Measurements from ENCODE around the gene CPN1.

The CPN1 gene

DNA sequence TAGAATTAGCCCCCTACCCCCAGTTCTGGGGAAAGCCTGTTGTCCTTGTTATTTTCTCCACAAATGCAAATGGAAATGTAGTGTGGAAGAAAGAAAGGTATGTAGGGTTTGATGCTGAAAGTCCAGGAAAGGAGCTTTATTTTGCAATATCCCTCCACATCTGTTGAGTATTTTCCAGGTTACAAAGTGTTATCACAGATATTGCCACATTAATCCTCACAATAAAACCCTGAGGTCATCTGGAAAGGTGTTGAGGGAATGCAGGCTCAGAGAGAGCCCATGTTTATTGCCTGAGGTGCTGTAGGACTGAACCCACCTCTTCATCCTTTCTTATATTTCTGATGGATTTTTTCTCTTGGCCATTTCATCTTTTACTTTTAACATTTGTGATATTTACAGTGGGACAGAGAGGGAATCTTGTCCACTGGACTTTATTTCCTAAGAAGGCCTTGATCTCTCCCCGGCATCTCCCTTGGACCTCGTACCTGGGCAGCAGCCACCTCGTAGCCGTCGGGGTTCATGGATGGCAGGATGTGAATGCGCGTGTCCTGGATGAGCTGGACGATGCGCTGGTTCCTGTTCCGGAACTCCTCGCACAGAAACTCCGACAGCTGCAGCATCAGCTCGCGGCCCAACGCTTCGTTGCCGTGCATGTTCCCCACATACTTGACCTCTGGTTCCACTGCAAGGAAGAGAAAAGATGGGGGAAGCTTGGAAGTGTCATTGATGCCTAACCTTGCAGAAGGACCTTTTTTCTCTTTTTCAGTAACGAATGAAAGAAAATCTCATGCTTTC, 6.0 kb downstream of the CPN1 start:
- no peak for DNase-seq

DNA sequence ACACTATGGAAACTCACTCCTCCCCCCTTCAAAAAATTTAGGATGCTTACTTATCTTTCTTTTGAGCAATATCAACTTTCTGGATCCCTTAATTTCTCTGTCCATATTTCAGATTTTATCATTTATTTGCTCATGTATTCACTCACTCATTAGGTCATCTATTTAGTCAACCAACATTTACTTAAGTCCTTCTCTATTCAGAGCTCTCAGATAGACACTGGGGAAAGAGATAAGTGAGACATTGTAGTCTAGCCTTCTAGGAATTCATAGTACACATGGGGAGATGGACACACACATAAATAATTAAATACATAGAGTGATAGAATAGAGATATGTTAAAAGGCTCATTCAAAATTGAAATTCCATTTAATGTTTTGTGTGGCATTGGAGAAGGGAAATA, 9.2 kb downstream of the CPN1 start:
- DNase-seq: no peak

DNA sequence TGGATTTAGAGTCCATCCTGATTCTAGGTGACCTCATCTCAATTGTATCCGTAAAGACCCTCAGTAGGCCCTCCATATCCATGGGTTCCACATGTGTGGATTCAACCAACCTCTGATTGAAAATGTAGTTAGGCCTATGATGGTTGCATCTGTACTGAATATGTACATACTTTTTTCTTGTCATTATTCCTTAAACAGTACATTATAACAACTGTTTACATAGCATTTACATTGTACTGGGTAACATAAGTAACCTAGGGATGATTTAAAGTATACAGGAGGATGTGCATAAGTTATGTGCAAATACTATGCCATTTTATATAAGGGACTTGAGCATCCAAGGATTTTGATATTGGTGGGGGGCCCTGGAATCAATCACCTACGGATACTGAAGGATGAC, 10.1 kb downstream of the CPN1 start:
- no peak for DNase-seq

DNA sequence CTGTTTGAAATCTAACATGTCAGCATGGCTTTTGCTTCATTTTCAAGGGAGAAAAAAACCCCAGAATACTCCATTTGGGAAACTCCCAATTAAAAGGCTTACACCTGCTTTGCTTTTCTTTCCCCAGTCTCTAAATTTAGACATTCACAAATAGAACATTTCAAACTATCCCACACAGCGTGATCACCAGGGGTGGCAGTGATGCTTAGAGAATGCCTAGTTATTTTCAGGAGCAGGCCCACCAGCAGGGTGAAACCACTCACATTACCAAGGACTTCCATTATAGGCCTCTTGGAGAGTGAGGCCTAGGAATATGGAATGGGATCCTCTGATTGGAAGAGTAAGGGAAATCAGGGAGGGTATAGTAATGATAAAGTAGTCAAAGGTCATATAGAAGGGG, 14.2 kb downstream of the CPN1 start:
- no peak for DNase-seq

DNA sequence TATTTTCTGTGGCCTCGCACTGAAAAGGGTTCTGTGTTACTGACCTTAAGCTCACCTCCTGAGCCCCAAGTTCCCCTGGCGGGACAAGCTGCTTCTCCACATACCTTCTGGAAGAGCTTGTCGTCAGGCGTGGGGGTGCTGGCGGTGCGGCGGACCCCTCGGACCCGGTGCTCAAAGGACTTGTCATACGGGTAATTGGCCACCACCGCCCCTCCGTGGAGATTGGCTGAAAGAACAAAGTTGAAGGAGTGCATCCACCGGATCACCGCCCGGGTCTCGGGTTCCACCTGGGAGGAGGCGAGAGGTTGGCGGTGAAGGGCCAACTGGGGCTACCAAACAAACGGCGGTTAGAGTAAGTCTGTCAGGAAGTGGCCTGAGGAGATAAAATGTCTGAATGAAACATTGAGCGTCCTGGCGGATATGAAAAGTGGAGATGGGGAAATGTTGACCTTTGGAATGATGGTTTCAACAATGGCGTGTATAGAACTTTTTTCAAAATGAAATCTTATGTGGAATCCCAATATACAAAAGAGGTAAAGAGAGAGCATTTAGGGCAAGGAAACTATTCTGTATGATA, 16.5 kb downstream of the CPN1 start:
- no peak for DNase-seq

DNA sequence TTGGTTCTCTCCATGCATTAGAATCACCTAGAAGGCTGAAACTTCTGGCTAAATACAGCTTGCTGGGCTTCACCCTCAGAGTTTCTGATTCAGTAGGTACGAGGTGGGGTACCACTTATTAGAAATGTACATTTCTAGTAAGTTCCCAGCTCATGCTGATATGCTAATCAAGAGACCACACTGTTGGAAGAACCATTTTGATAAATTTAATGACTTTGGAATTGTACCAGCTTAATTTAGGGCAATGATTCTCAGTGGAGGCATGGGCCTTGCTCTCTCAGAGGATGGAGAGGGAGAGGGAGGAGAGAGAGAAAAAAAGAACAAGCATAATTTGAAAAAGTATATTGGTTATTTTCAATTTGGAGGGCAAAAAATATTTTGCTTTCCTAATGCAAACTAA, 20.3 kb downstream of the CPN1 start:
- DNase-seq: no peak

DNA sequence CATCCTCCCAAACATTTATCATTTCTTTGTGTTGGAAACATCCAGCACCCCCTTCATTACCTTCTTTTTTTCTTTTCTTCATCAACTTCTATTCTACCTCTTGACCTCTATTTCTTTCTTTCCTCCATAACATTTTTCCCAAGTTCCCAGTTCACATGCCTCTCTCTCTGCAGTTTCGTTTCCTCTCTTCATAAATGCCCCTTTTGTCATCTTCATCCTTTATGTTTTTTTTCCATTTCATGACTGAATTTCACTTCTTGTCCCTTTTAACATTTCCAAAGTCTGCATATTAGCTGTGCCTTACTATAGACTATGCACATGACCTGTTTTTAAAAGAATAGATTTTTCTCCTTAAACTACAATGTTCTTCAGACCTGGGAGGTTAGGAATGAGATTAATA, 23.7 kb downstream of the CPN1 start:
- DNase-seq: no peak

DNA sequence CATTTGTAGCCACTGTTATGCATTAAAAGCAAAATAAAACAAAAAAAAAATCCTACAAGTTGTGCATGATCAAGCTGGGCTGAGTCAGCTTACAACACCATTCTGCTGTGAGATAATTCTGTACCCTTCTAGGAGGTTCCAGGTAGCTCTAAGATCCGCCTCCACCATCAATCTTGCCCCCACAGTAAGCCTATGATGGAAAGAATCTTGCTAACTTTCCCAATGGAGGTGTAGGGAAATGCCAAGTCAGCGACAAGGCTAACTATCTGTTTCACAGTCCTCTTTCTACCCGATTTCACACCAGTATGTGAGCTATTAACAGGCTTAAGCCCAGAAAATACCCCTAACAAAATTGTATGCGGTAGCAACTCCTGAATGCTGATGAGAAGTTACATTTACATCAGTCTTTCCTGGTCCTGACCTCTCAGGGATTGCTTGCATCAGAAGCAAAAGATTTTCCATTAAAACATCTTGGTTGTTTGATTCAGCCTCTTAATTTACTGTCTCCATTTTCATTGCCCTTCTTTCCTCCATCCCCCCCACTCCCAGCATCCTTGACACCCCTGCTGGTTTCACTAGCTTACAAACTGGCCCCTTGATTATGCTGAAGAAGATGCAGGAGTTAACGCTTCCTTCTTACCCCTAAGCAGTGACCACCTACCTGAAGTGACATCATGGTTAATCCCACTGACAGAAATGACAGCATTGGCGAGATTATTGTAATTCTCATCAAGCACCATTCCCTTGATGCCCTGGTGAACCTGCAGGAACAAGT, 27.8 kb downstream of the CPN1 start:
- no peak for DNase-seq

DNA sequence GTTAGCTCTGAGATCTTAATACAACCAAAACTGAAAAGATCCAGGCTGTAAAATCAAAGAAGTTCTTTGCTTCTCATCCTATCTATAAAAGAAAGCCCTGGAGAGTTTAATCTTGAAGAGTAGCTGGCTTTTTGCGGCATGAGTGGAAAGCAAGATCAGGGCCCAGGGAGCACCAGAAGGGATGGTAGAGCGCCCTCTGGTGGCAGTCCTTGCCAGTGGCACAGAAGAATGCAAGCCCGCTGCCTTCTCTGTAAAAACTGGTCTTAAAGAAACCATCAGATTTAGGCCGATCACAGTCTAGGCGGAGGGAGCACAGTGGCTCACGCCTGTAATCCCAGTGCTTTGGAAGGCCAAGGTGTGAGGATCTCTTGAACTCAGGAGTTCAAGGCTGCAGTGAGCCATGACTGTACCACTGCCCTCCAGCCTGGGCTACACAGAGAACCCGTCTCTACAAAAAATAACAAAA, 35.6 kb downstream of the CPN1 start:
- DNase-seq: peak; percentile 73

DNA sequence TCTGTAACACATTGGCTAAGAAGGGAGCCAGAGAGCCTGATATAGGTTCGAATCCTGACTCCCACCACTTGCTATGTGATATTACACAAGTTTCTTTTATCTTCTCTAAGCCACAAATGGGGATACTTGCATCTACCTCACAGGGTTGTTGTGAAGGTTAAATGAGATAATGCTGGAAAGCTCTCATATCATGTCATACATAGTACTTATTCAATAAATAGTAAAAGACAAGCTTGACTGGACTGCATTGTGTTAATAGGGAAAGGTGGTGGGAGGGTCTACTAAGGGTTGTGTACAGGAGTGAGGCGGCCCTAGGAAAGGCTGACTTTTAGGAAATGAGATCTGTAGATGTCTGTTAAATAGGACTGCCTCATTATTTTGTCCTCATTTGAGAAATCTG, 36.1 kb downstream of the CPN1 start:
- DNase-seq: no peak

DNA sequence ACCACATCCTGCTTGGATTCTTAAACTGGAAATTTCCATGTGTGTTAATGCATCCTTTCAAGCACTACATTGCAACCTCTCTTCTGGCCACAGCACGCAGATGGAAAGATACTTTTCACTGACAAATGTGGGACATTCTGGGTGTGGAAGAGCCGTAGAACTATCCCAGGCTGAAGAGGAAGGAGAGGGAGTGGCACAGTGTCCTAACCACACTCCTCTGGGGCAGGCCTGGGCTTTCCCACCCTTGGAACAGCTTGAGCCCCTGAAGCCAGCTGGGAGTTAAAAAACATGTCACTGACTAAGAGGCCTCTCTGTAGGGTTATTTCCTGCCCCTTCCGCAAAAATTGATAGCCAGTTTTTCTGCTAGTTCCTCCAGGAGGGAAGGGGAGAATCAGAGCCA, 37.9 kb downstream of the CPN1 start:
- no peak for DNase-seq

DNA sequence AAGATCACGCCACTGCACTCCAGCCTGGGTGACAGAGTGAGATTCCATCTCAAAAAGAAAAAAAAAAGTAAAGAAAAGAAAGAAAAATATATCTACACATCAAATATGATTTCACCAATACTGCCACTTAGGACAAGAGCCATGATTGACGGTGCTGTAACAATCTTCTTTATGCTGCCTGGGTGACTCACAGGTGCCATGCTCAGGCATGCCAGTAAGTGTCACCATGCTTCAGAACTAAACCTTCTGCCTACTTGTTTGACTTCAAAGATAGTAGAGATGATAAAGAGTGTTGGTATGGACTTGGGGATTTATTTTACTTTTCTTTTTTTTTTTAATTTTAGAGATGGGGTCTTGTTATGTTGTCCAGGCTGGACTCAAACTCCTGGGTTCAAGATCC, 38.3 kb downstream of the CPN1 start:
- DNase-seq: peak; percentile 8

DNA sequence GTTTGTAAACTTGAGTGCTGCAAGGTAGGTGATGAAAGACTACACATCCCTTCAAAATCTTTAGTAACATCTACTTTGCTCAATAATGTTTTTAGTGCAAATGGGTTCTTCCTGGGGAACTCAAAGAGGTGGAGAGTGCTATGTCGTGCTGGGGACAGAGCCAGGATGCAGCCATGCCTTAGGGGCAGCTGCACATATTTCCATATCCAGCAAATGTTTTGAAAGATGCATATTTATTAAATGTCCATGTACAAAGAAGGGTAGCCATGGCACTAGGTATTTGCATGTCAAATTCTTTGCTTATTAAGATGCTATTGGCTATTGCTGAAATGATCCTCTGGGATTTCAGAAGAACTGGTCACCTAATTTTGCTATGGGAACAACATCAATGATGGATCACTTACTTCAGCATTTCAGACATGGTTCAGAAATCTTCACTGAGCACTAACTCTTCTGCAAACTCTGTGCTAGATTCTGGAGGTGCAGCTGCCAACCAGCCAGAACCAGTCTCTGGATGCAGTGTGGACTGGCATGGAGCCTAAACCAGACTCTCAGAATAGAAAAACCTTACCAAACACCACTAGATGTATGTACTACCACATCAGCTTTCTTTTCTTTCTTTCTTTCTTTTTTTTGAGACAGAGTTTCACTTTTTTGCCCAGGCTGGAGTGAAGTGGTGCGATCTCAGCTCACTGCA, 40.2 kb downstream of the CPN1 start:
- DNase-seq: no peak

DNA sequence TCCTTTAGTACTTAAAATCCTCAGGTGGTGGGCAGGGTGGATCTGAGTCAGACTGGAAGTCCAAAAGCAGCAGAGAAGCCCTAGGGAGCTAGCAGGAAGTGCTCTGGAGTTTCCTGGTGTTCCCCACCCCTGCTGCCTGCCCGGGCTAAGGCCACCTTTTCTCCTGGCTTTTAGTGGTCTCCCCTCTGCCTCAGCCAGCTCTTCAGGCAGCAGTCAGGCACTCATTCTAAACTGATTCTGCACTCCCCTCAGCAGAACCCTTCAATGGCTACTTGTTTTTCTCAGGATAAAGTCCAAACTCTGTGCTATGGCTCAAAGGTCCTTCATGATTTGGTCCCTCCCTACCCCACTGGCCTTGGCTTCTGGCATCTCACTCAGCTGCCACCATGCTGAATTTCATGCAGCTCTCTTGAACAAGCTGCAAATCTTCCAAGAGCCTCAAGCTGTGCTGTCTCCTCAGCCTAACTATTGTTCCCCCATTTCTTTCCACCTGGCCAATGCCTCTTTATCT, 43.1 kb downstream of the CPN1 start:
- no peak for DNase-seq

DNA sequence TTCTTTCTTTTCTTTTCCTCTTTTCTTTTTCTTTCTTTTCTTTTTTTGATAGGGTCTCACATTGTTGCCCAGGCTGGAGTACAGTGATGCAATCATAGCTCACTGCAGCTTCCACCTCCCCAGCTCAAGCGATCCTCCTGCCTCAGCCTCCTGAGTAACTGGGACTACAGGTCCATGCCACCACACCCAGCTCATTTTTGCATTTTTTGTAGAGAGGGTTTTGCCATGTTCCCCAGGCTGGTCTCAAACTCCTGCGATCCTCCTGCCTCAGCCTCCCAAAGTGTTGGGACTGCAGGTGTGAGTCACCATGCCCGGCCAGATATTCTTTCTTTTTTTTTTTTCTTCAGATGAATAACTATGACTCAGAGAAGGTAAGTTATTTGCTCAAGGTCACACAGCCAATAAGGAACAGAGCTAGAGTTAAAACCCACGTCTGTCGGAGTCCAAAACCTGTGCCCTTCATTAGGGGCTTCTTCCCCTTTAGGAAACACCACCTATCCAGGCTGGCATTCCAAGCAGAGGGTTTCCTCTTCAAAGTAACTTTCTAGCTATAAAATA, 43.8 kb downstream of the CPN1 start:
- DNase-seq: no peak

DNA sequence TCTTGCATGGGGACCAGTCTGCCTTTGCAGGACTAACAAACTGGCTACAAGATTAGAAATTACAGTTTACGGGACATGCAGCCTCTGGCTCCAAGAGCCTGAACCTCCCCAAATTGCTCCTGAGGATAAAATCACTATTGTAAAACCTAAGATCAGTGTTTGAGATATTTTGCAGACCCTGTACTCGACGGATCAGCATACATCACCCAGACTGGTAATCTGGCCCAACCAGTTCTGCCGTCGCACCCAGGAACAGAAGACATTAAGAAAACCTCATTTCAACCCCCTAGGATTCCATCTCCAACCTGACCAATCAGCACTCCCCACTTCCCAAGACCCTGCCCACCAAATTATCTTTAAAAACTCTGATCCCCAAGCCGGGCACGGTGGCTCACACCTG, 44.8 kb downstream of the CPN1 start:
- no peak for DNase-seq

DNA sequence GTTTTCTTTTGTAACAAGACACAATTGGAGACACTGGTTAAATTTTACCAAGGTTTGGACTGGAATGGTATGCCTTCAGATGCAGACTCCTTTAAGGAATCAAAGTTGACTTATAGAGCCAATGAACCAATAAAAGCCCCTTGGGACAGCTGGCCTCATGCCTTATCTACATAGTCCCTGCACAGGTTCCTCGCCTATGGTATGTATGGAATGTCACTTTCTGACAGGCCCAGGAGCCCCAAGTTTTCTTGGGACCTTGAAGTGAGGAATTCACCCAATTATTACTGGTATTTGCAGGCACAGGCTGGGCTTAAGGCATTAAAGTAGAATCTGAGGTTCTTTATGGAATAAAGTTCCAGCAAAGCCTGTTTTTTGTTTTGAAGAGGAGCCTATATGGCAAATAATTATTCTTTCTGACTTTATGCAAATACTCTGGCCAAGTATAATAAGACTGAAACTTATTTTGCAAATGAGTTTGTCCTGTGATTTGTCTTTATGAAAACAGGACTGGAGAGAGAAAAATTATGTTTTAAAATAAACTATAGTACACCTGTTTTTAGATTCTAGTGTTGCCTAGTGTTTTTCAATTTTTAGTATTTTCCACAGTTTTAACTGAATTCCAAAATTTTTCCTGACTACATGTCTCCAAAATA, 47.8 kb downstream of the CPN1 start:
- no peak for DNase-seq

DNA sequence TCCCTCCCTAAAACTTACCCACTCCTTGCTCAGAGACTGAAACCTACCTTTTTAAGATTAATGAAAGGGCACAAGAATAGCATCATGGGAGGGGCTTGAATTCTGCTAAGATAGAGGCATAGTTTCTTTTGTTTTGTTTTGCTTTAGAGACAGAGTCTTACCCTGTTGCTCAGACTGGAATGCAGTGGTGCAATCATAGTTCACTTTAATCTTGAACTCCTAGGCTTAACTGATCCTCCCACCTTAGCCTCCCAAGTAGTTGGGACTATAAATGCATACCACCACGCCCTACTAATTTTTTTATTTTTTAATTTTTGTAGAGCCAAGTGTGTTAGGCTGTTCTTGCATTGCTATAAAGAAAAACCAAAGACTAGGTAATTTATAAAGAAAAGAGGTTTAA, 54.3 kb downstream of the CPN1 start:
- no peak for DNase-seq

DNA sequence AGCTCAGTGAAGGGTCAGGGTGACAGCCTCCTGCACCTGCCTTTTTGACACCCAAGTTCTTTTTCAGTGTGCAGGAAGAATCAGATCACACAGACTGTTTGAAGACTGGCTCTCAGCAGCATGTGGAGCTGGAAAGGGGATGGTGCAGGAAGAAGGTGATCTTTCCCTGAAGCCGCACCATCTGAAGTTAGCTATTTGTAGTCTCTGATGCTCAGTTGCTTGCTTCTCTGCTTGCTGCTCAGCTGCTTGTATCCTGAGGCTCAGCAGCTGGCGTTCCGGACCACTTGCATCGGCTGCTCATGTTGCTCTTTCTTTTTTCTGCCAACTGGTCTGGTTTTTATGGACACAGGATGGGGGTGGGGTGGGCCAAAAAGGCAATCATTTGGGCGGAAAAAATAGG, 56.1 kb downstream of the CPN1 start:
- DNase-seq: no peak

DNA sequence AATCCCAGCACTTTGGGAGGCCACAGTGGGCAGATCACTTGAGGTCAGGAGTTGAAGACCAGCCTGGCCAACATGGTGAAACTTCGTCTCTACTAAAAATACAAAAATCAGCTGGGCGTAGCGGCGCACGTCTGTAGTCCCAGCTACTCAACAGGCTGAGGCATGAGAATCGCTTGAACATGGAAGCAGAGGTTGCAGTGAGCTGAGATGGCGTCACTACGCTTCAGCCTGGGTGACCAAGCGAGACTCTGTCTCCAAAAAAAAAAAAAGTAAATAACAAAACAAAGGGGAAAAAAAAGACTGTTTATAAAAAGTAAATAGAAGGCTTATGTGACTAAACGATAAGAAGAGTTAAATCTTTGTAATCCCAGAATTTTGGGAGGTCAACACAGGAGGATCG, 56.9 kb downstream of the CPN1 start:
- DNase-seq: no peak

DNA sequence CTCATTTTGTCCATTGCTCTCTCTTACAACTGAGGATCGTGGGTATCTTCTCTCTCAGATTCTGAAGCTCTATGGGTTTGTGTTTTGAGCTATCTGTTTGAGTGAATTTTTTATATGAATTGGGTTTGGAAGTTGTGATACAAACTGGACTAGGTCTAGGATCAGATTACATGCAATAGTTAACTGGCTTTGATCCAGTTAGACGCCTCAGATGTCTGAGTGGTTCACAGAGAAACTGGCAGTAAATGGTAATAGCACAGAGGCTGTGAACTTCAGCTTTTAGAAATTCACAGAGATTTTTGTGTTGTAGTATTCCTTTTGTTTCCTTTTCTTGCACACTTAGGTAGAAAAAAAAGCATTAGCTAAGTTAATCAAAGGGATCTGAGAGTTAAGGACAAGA, 59.3 kb downstream of the CPN1 start:
- DNase-seq: no peak

DNA sequence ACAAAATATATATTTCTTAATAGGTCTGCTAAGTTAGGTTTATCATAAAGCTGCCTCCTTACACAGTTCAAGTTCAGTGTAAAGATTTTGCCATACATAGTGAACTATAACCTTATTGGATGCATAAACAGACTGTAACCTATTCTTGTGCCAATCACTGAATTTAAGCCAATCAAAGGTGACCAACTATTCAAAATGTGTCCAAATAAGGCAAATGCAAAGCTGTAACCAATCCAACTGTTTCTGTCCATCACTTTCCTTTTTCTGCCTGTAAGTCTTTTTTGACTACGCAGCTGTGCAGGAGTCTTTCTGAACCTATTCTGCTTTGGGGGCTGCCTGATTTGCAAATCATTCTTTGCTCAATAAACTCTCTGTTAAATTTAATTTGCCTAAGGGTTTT, 60.3 kb downstream of the CPN1 start:
- DNase-seq: no peak

DNA sequence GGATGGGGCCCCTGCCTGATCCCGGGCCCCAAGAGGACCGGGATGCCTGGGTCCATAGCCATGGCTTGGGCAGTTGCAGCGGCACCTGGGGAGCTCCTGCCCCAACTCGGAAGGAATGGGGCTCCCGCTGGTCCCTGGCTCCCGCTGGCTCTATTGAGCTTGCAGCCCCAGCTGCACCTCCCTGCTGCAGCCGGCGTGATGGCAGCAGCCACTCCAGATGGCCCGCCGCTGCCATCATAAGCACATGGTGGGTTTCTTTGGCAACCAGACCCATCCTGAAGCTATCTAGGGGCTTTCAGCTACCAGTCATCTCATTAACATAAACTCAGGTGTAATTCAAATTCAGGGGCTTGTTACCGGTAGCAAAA, 60.8 kb downstream of the CPN1 start:
- no peak for DNase-seq

Data from hematopoietic multipotent progenitor cell treated with erythropoietin and hydrocortisone succinate and interleukin-3 and kit ligand, for 8 days (in vitro differentiated cells).